Measurements from ENCODE around the gene LRRN2.
A peak's percentile ranks its signal among the peaks of the same experiment; 100 is the strongest.

The LRRN2 gene

GRCh38 chr1:204685236-204686006 is at the start of gene LRRN2:
LRRN2 (minus strand) TSS chr1:204685738; CDS start chr1:204619992, 65,746 bp downstream.
- TF ChIP-seq CTCF (IDR thresholded peaks at IDR 0.05; ENCODE audit: low read depth, low read length): no peak
- DNase-seq (ENCODE audit: extremely low read depth, low read depth): no peak

DNA sequence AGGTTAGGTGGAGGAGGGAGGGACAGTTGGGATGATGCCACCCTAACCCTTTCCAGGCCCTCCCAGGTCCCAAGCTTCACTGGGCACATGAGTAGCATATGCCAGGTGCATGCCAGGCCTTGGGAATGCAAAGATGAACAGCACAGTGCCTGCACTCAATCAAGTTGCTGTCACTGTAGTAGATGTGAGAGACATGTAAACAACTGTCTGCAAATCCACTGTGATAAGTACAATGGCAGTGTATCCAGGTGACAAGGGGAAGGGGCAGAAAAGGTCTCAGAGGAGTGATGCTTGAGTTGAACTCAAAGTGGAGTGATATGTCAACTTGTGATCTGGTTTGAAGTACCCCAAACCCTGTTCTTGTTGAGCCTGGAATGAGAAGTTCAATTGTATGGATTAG is 49.5 kb upstream of the LRRN2 start:
- no peak for DNase-seq (ENCODE audit: extremely low read depth, low read depth)
- TF ChIP-seq CTCF (IDR thresholded peaks at IDR 0.05; ENCODE audit: low read depth, low read length): no peak

DNA sequence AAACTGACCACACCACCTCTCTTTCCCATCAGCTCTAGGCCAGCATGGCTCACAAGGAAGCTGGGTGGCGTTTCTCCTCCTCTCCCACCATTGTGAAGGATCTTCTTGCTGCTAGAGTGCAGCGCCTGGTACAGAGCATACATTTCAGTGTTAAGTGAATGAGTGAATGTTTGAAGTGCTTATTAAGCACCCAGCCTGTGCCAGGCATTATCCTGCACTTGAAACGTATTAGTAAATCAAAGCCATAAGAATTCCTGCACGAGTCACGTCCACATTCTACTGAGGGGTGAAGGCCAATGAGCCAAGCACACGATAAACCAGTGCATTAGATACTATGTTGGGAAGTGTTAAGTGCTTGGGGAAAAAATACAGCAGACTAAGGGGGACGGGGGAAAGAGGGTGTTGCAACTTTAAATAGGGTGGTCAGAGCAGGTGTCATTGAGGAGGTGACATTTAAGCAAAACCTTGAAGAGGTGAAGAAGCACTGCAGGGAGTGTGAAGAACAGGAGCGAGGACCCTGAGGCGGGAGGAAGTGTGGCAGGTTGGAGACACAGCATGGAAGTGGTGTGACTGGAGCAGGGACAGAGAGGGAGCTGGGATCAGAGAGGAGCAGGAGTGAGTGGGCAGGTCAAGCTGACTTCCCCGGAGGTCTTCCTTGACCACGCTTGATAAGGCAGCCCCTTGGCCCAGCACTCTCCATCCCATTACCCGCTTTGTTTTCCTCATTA is 48.5 kb upstream of the LRRN2 start:
- no peak for DNase-seq (ENCODE audit: extremely low read depth, low read depth)
- no peak for TF ChIP-seq CTCF (IDR thresholded peaks at IDR 0.05; ENCODE audit: low read depth, low read length)

DNA sequence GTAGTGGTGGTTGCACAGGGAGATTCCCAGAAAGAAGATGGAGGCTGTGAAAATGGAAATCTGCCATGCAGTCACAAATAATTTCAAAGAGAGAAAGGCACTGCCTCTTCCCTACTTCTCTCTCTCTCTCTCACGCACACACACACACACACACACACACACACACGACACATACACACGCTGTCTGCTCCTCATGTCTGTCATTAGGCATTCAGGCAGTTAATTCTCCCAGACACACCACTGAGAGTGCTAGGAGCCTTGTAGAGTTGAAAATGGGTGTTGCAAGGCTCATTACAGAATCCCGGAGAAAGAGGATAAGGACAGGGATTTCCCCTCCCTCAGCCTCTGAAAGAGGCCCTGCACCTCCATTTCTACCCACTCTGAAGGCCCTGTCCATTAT is 47.8 kb upstream of the LRRN2 start:
- no peak for DNase-seq (ENCODE audit: extremely low read depth, low read depth)
- TF ChIP-seq CTCF (IDR thresholded peaks at IDR 0.05; ENCODE audit: low read depth, low read length): no peak

DNA sequence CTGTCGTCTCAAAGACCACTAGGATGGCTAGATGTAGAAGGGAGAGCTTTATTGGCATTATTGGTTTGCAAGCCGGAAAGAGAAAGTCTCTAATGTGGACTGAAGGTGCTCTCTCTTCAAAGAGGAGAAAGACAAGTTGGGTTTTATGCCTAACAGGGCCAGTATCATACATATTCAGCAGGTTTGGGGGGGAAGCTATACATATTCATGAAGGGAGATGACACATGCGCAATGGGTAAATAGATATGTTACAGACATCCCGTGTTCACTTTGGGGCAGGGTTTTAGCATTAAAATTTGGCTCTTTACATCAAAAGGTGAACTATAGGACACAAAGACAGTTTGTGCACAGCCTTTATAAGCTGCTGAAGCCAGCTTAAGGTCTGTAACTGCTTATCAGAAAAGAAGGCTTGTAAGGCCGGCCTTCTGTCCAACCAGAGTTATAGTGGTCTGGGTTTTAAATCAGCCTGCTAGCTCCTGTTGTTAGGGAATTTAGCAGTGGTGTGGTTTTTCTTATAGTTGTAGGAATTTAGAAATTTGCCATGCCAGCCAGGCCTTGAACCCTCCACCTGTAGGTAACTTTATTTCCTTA is 46.5 kb upstream of the LRRN2 start:
- no peak for TF ChIP-seq CTCF (IDR thresholded peaks at IDR 0.05; ENCODE audit: low read depth, low read length)
- no peak for DNase-seq (ENCODE audit: extremely low read depth, low read depth)

DNA sequence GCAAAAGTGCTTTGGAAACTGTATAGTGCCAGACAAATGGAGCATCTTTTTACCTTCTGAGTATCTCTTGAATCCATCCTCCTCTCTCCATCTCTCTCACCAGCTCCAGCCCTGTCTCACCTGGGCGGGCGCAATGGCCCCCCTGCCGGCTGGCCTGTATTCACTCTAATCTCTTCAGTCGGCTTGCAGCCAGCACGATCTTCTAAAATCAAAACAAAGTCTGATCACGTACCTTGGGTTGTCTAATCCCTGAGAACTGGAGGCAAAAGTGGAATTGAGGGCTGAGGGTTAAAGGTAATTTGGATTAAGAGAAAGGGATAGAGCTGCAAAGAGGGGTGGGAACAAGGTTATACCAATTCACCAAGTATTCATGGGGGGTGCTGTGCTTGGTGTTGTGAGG is 46.0 kb upstream of the LRRN2 start:
- no peak for DNase-seq (ENCODE audit: extremely low read depth, low read depth)
- TF ChIP-seq CTCF (IDR thresholded peaks at IDR 0.05; ENCODE audit: low read depth, low read length): peak; percentile 13

Measured in AG09319 (cell line).